HG02943 (cell line): ENCODE results near the gene TRIM41.
"Not testable (repeated sequence)": the region's sequence is repeated elsewhere in the genome, so short reads cannot be mapped to it uniquely, and the experiment has no call there.

Experiments
- ATAC-seq: cut with Tn5 transposase; IDR thresholded peaks from one replicate; pipeline ENCODE4 v1.9.1; 2021; ENCODE audit warnings: mild to moderate bottlenecking, low read depth, moderate library complexity; ENCODE audit not compliant: unreplicated experiment

TRIM41 gene

DNA sequence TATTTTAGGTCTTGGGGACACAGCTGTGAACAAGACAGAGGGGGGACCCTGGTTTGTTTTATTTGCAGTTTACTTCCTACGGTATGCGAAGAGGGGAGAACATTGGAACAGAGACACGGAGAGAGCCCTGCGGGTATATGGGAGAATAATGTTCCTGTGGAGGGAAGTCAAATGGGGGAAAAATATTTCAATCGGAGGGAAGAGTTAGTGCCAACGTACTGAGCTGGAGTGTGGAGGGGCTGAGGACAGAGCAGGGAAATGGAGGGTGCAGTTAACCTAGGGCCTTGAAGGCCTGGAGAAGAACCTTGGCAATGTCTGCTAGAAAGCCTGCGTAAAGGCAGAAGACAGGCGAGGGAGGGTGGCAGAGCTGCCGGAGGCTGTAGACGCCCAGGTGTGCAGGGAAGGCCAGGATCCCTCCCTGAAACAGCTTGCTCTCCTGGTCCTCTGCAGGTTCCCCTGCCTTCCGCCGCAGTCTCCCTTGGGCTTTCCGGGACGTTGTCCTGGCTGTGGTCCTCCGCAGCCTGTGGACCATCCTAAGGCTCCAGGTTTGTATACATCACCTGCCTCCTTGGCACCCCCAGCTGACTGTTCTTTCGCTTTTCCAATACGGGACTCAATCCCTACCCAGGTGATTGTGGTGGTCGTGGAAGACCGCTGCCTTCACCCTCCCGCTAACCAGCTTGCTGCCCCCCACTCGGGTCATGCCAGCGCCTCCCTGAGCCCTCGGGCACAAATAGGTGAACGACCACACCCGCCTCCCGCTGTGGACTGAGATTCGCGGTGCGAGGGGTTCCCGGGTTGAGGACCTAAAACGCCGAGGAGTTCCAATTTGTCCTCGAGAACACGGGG, 22.6 kb downstream of the TRIM41 start:
- no peak for ATAC-seq

DNA sequence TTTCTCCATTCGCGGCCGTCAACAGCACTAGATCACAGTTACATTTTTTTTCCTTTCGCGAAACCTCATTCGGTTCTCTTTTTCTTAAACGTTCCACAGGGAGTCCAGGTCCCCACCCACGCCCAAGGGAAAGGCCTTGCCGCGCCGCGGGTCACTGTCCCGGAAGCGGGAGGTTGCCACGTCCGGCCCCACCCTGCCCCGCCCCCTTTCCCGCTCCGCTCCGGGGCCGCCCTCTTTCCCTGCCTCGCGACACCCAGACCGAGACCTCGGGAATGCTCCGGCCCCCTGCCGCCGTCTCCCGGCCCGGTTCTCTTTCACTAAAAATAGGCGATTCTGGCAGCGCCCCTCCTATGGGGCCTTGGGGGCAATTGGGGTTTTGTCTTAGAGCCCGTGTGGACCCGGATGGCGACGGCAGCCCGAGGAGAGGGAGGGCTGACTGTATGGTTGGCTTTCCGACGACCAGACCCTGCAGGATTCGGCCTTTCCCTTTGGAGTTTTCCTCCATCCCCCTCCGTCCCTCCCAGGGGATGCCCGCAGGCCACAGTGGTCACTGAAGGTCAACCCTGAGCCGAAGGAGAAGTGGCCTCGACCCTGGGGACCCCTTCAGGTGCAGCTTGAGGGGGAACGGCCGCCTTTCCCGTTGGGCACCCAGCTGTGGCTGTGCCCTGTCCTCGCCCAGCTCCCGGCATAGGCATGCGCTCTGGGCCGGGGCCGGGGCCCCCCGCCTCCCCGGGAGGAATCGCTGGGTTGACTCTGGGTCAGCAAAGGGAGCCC, 23.4 kb downstream of the TRIM41 start:
- ATAC-seq: peak; percentile 32

DNA sequence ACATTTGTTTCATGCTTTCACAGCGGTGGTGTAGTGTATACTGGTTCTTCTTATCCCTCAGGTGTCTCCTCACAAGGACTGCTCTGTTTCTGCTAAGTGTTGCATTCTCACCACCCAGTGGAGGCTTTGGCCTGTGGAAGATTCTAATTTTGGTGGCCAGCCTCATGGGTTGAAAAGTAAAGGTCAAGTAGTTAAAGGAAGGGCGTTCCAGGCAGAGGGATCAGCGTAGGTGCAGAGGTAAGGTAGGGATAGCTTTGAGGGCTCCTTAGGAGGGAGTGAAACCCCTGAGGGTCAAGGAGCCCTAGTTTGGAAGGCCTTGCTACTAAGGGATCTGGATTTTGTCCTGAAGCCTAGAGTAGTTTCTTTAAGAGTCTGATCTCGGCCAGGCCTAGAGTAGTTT, 25.2 kb downstream of the TRIM41 start:
- ATAC-seq: no peak

DNA sequence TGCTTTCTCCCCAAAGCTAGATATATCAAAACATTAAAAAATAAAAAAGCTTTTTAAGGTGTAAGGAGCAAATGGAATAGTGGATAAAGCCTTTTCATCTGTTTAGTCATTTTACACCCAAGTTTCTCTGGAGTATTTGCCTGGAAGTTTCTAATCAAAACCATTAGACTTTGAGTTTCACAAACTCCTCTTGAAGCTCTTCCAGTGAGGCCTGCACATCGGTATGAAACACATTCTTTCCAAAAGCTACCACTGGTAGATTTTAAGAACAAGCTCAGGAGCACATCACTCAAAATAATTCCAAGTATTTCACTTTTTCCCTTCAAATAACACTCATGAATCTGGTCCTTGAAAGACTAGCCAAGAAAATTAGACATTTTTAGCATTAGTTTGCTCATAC, 32.2 kb downstream of the TRIM41 start:
- ATAC-seq: no peak

DNA sequence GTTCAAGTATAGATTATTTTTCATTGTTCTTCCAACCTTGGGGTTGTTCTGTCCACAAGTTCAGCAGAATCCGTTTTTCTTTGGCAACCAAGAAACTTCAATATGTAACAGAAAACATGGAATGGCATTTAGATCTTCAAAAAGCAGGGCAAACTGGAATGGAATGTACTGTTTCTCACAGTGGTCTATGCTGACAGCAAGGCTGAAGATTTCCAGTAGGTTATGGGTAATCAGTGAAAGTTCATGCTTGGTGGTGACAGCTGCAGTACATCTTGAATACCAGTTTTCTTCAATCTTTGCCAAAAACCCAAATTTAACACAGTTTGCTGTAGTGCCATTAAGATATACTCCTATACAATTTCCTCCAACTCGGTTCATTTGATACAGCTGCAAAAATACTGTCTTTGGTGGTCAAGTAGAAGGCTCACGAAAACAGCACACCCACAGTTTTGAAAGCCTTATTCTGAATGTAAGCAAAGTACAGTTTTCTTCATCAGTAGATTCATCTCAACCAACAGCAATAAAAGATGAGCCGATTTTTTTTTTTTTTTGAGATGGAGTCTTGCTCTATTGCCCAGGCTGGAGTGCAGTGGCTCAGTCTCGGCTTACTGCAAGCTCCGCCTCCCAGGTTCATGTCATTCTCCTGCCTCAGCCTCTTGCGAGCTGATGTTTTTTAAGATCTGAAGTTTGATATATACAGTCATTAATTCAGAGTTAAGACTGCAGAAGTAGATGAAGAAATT, 32.9 kb downstream of the TRIM41 start:
- ATAC-seq: no peak

DNA sequence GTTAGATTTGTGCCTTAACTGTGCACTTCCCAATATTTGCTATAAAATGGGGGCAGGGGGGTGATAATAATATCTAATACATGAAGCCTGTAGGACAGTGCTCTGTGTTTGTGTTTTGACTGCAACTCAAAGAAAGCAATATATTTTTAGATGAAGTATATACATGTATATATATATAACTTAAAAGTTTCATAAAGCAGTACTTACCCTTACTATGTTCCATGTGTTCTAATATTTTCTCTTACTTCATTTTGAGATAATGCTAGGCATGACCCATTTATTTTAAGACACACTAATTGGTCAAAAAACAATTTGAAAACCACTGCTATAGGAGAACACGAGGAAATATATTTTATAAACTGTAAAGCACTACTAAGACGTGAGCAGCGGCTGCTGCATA, 35.5 kb downstream of the TRIM41 start:
- ATAC-seq: no peak

DNA sequence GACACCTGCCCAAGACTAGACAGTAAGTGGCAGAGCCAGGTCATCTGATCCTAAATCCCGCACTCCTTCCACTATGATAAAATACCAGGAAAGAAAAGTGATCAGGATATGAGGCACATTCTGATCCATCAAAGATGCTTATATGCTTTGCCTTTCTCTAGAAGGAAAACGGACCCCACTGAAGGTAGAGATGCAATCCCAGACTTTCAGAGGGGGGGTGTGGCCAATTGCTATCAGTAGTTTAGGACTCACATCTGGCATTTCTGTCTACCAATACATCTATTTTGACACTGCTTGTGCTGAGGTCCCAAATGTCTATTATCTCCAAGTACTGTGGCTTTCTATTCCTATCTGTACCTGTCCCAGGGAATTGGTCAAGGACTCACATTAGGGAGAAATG, 36.2 kb downstream of the TRIM41 start:
- ATAC-seq: no peak

DNA sequence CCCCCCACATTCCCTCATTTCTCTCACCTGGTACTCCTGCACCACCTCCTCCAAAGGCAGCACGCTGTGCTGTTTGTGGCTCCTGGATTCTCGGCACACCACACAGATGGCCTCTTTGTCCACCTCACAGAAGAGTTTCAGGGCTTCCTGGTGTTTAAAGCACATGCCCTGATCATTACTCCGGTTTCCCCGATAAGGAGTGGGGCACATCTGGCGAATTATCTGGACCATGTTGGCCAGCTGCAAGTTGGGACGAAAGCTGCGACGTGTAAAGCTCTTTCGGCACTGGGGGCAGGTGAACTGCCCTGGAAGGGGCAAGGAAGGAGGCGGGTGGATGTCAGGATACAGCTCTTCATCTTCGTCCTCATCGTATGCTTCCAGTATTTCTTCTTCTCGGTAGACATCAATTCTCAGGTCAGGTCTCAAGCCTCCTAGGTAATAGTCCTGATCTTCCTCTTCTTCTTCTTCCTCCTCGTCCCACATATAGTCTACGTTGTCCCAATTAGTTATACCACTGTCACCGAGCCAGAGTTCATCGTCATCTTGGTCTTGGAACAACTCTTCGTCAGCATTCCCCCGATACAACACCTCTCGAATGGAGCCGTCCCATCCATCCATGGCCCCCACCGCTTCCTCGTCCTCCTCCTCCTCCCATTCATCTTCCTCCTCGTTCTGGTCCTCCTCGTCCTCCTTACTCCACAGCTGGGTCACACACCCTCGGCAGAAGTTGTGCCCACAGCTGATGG, 37.1 kb downstream of the TRIM41 start:
- no peak for ATAC-seq

DNA sequence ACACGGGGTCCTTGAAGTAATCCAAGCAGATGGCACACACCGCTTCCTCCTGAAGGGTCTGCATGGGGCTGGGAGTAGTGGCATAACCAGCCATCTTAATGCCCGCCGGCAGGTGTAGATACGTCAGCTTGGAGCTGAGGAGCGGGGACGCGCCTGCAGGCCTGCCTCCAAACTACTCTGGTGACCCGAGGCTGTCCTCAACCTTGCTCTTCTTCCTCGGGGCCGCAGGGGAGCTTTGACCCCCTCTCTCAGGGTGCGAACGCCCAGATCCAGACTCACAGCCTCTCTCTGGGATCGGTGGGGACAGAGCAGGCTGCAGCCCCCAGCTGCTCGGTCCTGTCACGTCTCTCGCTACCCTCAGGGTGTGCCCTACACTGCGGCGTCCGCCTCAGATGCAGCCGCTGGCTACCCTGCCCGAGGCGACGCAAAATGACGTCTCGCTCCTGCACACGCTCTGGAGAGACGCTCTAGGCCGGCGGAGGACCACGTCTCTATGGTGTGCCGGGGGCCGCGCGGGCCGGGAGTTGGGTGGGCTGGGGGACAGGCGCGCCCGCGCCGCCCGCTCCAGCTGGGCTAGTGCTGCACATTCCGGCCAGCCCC, 37.7 kb downstream of the TRIM41 start, which contains the start of gene TRIM52:
TRIM52 (minus strand) TSS at position 424 of the 600 bp plus-strand sequence; CDS start at position 94, 330 bp downstream.
- ATAC-seq: peak; percentile 85

DNA sequence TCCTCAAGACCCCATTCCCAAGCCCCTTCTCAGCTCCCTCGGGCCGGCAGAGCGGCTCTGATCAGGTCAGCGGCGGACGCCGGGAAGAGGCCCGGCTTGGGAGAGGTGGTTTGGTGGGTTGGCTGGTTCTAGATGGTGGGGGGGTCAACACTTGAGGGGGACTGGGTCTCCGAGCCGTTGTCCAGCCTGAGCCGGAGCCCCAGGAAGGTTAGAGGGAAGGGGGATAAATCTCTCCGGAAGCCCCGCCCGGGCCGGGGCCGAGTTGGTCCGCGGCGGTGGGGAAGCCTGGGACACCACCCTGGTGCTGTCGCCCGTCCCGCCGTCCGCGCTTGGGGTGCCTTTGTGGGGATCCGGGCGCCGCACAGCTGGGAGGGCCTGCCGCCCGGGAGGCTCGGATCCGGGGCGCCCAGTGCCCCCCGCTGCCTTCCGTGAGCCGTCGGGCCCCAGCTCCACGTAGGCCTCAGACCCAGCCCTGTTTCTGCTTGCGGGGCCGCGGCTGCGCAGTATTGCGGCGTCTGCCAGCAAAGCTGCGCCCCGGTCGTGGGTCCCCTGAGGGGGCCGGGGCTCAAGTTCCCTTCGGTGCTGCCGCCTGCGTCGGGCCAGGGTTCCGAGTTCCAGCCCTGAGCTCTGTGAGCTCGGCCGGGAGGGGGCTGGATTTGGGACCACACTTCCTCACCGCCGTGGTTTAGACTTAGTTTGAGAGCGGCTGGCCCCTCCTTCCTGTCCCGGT, 38.4 kb downstream of the TRIM41 start:
- ATAC-seq: peak; percentile 52

DNA sequence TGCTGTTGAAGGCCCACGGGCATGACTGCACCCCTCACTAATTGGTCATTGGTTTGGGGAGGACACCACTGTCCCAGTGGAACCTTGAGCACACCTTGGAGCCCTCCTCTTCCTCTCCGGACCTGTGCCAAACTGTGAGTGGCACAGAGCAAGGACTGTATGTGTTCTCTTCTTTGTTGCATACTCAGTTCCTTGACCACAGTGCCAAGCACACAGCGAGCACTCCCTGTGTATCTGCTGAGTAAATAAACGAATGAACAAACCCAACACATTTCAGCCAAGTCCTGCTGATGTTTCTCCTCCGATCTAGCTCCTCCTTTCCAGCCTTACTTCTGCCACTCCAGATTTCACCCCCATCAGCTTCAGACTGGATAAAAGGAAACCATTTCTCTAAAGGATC, 40.6 kb downstream of the TRIM41 start:
- no peak for ATAC-seq

DNA sequence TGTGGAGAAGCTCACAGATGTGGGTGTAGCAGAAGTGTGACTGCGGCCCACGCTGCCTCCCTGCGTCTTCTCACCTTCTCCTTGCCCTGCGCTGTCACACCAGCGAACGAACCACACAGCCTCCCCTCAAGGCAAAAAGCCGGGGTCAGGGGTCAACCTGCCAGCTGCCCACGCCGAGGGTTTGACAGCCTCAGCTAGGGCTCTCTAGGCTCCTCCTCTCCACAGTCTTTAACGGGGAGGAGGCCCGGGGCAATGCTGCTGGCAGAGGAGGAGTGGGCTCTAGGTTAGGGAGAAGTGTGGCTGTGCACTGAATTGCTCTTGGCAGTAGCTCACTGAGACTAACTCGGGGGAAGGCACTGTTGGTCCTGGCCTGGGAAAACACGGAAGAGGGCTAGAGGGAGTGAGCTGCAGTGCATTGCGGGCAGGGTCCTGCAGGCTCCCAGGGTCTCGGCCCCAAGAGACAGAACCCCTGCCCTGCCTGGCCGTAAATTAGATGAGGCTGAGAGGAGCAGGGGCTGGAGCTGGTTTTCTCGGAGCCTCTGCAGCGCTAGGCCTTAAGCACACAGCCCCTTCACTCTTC, 42.1 kb downstream of the TRIM41 start:
- ATAC-seq: no peak

DNA sequence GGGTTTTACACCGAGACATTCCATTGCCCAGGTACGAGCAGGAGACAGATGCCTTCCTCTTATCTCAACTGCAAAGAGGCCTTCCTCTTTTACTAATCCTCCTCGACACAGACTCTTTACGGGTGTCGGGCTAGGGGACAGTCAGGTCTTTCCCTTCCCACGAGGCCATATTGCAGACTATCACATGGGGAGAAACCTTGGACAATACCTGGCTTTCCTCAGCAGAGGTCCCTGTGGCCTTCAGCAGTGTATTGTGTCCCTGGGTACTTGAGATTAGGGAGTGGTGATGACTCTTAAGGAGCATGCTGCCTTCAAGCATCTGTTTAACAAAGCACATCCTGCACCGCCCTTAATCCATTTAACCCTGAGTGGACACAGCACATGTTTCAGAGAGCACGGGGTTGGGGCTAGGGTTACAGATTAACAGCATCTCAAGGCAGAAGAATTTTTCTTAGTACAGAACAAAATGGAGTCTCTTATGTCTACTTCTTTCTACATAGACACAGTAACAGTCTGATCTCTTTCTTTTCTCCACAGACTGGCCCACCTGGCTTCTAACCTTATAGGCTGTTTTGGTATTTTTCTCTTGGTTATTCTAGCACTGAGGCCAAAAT, 44.3 kb downstream of the TRIM41 start:
- not testable (repeated sequence) for ATAC-seq

DNA sequence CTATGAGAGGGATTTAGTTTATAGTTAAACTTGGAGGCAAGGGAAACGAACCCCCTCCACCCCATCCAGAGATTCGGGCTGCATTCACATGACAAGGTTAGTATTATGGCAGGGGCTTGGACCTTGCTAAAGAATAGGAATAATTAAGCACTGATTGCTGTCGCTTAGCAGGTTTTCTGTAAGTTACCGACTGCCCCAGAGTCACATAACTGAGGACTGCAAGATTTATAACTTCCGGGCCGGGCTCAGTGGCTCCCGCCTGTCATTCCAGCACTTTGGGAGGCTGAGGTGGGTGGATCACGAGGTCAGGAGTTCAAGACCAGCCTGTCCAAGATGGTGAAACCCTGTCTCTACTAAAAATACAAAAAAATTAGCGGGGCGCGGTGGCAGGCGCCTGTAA, 44.8 kb downstream of the TRIM41 start:
- not testable (repeated sequence) for ATAC-seq

DNA sequence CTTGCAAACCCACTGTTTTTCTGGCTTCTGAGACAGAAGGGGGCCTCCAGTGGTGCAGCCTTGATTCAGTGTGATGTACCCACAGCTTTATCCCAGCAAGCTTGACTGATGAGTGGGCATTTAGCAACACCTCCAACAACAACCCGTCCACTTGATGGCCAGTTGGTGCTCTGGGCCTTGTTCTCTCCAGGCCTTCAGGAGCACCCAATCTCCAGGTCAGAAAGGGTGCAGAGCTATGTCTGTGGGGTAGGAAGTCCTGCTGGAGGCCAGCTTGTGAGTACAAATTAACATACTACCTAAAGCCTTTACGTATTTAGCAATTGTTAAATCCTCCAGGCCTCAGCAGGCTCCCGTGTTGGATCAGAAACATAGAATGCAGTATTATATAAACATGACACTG, 48.0 kb downstream of the TRIM41 start:
- ATAC-seq: no peak

DNA sequence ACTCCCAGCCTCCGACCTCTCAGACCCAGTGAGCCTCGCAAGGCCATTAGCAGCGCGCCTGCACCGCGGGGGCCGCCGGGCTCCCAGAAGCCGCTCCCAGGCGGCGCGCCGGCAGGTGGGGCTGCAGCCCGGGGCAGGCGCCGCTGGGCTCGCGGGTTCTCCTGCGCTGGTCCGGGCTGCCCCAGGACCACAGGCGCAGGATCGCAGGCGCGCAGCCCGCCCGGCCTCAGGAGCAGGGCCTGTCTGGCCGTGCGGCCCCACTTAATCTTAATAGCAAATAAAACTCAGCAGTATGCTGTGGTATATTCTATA, 50.3 kb downstream of the TRIM41 start:
- not testable (repeated sequence) for ATAC-seq

DNA sequence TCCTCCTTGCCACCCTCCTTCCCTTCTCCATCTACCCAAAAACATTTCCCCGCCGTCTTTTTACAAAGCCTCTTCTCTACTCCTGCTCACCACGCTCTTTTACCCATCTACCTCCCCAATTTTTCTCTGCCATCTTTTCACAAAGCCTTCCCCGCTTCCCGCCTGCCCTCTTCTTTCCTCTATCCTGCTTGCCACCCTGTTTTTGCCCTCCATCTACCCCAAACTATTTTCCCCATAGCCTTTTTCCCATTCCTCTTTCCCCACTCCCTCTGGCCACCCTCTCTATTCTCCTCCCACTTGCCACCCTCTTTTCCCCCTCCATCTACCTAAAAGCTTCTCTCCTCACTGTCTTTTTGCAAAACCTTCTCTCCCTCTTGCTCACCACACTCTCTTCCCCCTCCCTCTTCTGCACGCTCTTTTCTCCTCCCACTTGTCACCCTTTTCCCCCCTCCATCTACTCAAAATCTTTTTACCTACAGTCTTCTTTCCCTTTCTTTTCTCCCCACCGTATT, 57.2 kb downstream of the TRIM41 start:
- no peak for ATAC-seq
